MCF 10A (cell line): Measurements from ENCODE around the gene CAMK2A. TPM values are rescaled to one million over a fixed set of nuclear protein-coding genes. Genes with fewer than 3 reads are reported as not detected.

Source experiments
- BruUV-seq: library from RNA; stranded (reverse); fragments of 400-500 nt; replicated peaks from 2 replicates; lab custom pipeline; 2021; lab: Mats Ljungman, UMichigan
- CTCF ChIA-PET: fragments of 300-600 bp; sonication (Branson Sonifier 250); formaldehyde crosslinking; extraction: SDS; loops from one replicate; lab custom pipeline; 2021; ENCODE audit warnings: antibody characterized with exemption, inconsistent platforms; lab: Yijun Ruan, JAX
- POLR2A ChIA-PET: fragments of 300-600, 350-650 bp; sonication (Branson Sonifier 250); formaldehyde crosslinking; extraction: SDS; loops from one replicate; lab custom pipeline; 2020; ENCODE audit warnings: antibody characterized with exemption, inconsistent platforms; lab: Yijun Ruan, JAX
- DNase-seq: peaks from one replicate; pipeline ENCODE4 v3.0.0-alpha.2; 2018; ENCODE audit not compliant: unreplicated experiment
- H3K27ac Mint-ChIP-seq: one replicate; pipeline ENCODE4 v1.8.0; 2022; ENCODE audit warnings: mild to moderate bottlenecking, low read depth, mixed read lengths; ENCODE audit not compliant: unreplicated experiment
- H3K27me3 Mint-ChIP-seq: one replicate; pipeline ENCODE4 v1.8.0; 2022; ENCODE audit warnings: mixed read lengths; ENCODE audit not compliant: insufficient read depth, unreplicated experiment
- H3K36me3 Mint-ChIP-seq: one replicate; pipeline ENCODE4 v1.8.0; 2022; ENCODE audit warnings: mild to moderate bottlenecking, moderate library complexity, mixed read lengths; ENCODE audit not compliant: insufficient read depth, unreplicated experiment
- H3K4me1 Mint-ChIP-seq: one replicate; pipeline ENCODE4 v1.8.0; 2022; ENCODE audit warnings: mixed read lengths; ENCODE audit not compliant: insufficient read depth, unreplicated experiment
- H3K4me3 Mint-ChIP-seq: one replicate; pipeline ENCODE4 v1.8.0; 2022; ENCODE audit warnings: mild to moderate bottlenecking, moderate library complexity, mixed read lengths; ENCODE audit not compliant: unreplicated experiment
- H3K9me3 Mint-ChIP-seq: one replicate; pipeline ENCODE4 v1.8.0; 2022; ENCODE audit warnings: mixed read lengths; ENCODE audit not compliant: unreplicated experiment
- intact Hi-C: fragments of 100-400 bp; cut with micrococcal nuclease; formaldehyde crosslinking; loops from 2 replicates; pipeline ENCODE4 v1.14.1; 2022
- total RNA-seq: library from RNA; stranded (reverse); gene quantifications from 2 replicates; pipeline ENCODE4 v1.2.3, GENCODE V29; 2022
- TF ChIP-seq, protein P1 (sequence below): fragments of 200-600 bp; IDR thresholded peaks from one replicate; pipeline ENCODE4 v1.8.0; 2022; ENCODE audit warnings: antibody characterized with exemption, mild to moderate bottlenecking; ENCODE audit not compliant: unreplicated experiment

Gene CAMK2A
- total RNA-seq, 1 experiment from 2014 or later = not detected

GRCh38 chr5:150301901-150302300, 12.3 kb upstream of the CAMK2A start:
- ChIA-PET POLR2A (interaction anchor here (1.2 to 2.8 kb wide), 2 partner anchors 15 to 18 kb away, joined by 4 to 13 read pairs; no protein-coding TSS in a partner anchor), CTCF (interaction anchor here (1.3 to 7.8 kb wide), 3 partner anchors 18 to 49 kb away, joined by 3 to 63 read pairs (median 11); no protein-coding TSS in a partner anchor)
- Mint-ChIP-seq H3K27ac (no peak overlapping the region), H3K4me3 (no peak overlapping the region), H3K4me1 (peaks cover 38% of the 10 kb centered on the region), H3K27me3 (no peaks in the 10 kb centered on the region), H3K9me3 (no peaks in the 10 kb centered on the region), H3K36me3 (no peaks in the 10 kb centered on the region)
- BruUV-seq = no TSS peak
- TF ChIP-seq, protein P1, sequence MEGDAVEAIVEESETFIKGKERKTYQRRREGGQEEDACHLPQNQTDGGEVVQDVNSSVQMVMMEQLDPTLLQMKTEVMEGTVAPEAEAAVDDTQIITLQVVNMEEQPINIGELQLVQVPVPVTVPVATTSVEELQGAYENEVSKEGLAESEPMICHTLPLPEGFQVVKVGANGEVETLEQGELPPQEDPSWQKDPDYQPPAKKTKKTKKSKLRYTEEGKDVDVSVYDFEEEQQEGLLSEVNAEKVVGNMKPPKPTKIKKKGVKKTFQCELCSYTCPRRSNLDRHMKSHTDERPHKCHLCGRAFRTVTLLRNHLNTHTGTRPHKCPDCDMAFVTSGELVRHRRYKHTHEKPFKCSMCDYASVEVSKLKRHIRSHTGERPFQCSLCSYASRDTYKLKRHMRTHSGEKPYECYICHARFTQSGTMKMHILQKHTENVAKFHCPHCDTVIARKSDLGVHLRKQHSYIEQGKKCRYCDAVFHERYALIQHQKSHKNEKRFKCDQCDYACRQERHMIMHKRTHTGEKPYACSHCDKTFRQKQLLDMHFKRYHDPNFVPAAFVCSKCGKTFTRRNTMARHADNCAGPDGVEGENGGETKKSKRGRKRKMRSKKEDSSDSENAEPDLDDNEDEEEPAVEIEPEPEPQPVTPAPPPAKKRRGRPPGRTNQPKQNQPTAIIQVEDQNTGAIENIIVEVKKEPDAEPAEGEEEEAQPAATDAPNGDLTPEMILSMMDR = no peak
- intact Hi-C loops = no loop called here
- no peak for DNase-seq

DNA sequence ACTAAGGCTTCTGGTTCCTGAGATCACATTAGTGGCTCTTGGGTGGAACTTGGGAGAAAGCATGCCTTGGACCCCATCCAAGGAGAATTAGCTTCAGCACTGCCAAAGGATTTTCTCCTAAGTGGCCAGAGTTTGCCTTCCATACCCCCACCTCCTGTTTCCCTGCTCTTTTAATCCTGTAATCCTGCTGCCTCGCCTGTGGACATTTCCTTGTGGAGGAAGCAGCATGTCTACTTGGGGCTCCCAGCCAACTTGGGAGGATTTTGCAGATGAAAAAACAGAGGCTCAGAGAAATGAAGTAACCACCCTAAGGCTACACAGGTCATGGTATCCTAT, 11.6 kb upstream of the CAMK2A start:
- H3K4me1 Mint-ChIP-seq = peaks cover 41% of the 10 kb centered on the region
- H3K27ac Mint-ChIP-seq = no peak overlapping the region
- ChIA-PET POLR2A (interaction anchor here (3.1 to 3.3 kb wide), 2 partner anchors 16 to 19 kb away, joined by 37 to 61 read pairs; no protein-coding TSS in a partner anchor), CTCF (interaction anchor here (0.7 to 7.8 kb wide), 3 partner anchors 19 to 52 kb away, joined by 3 to 63 read pairs (median 24); no protein-coding TSS in a partner anchor)
- no peaks in the 10 kb centered on the region for H3K9me3 Mint-ChIP-seq
- no peak overlapping the region for H3K4me3 Mint-ChIP-seq
- TF ChIP-seq, protein P1 = no peak
- H3K36me3 Mint-ChIP-seq = no peaks in the 10 kb centered on the region
- peak; percentile 56 for DNase-seq
- no TSS peak for BruUV-seq
- no peaks in the 10 kb centered on the region for H3K27me3 Mint-ChIP-seq
- intact Hi-C loops = no loop called here

DNA sequence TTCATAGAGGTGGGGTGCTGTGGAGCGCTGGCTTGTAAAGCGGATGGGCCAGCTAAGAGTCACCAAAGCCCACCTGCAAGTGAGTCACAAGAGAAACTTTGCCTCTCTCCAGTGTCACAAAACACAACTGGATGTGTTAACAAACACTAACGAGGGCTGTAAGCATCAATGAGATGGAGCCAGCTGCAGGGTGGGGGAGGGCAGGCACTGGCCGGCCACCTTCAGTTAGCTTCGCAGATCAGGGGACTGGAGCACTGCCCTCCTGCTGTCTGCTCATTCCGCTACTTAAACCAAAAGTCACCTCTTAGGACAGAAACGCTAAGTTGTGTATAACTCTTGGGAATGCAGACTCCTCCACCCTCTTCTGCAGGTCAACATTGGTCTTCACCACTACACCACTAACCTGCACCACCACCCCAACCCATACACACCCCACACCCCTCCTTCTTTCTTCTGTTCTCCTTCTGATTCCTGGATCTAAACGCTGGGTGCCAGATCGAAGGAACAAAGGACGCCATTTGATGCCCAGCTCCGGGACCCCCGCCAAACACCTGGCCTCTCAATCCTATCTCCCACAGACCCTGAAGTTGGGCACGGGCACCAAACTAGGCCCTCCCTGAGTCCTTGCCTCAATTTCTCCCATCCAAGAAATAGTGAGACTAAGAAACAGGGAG, 11.1 kb upstream of the CAMK2A start:
- ChIA-PET CTCF (interaction anchor here (0.6 to 7.8 kb wide), 7 partner anchors 17 to 1148 kb away, joined by 3 to 63 read pairs (median 4); no protein-coding TSS in a partner anchor), POLR2A (interaction anchor here (0.7 to 3.3 kb wide), 6 partner anchors 11 to 342 kb away, joined by 3 to 61 read pairs (median 4); no protein-coding TSS in a partner anchor)
- intact Hi-C loops = no loop called here
- no peak for DNase-seq
- peaks cover 44% of the 10 kb centered on the region for H3K4me1 Mint-ChIP-seq
- no peaks in the 10 kb centered on the region for H3K9me3 Mint-ChIP-seq
- no peaks in the 10 kb centered on the region for H3K36me3 Mint-ChIP-seq
- no peaks in the 10 kb centered on the region for H3K27me3 Mint-ChIP-seq
- TF ChIP-seq, protein P1 = no peak
- no peak overlapping the region for H3K27ac Mint-ChIP-seq
- no peak overlapping the region for H3K4me3 Mint-ChIP-seq
- no TSS peak for BruUV-seq
